Suprapubic skin (tissue), 4 donors: ENCODE results near the gene AGPAT4. TPM values are rescaled to one million over a fixed set of nuclear protein-coding genes. Genes with fewer than 3 reads are reported as not detected.
"Not testable (repeated sequence)": the region's sequence is repeated elsewhere in the genome, so short reads cannot be mapped to it uniquely, and the experiment has no call there.

Experiments
- DNase-seq, 2 donors: peaks; one replicate each; pipeline ENCODE4 v3.0.0-alpha.2; 2019; ENCODE audit warnings: low spot score in 2 of 2
- H3K27ac ChIP-seq: fragments of 200-600 bp; sonication (generic); one replicate; pipeline ENCODE4 v1.5.1; 2019
- H3K27me3 ChIP-seq: fragments of 200-600 bp; sonication (generic); one replicate; pipeline ENCODE4 v1.5.1; 2019
- H3K36me3 ChIP-seq: fragments of 200-600 bp; sonication (generic); one replicate; pipeline ENCODE4 v1.5.1; 2019
- H3K4me1 ChIP-seq: fragments of 200-600 bp; sonication (generic); one replicate; pipeline ENCODE4 v1.5.1; 2019
- H3K4me3 ChIP-seq: fragments of 200-600 bp; sonication (generic); one replicate; pipeline ENCODE4 v1.5.1; 2019; ENCODE audit warnings: mild to moderate bottlenecking
- H3K9me3 ChIP-seq: fragments of 200-600 bp; sonication (generic); one replicate; pipeline ENCODE4 v1.5.1; 2019
- CTCF ChIP-seq, 2 donors: fragments of 200-600 bp in 1 of 2; fragments of 450-650 bp in 1 of 2; sonication (generic) in 1 of 2; IDR thresholded peaks; one replicate each; pipeline ENCODE4 v1.5.1; 2016 to 2019; ENCODE audit warnings: antibody characterized with exemption in 2 of 2, mild to moderate bottlenecking in 1 of 2, moderate library complexity in 1 of 2
- EP300 ChIP-seq: sonication (generic); formaldehyde crosslinking; IDR thresholded peaks from one replicate; pipeline ENCODE4 v1.6.1; 2017; ENCODE audit warnings: antibody characterized with exemption
- POLR2A ChIP-seq, 2 donors: fragments of 450-650 bp; IDR thresholded peaks; one replicate each; pipeline ENCODE4 v1.6.1; 2017; ENCODE audit warnings: antibody characterized with exemption in 2 of 2, mild to moderate bottlenecking in 2 of 2, moderate library complexity in 2 of 2
- POLR2AphosphoS5 ChIP-seq, 3 donors: sonication (generic); formaldehyde crosslinking; IDR thresholded peaks; one replicate each; pipeline ENCODE4 v1.6.1; 2017; ENCODE audit warnings: antibody characterized with exemption in 3 of 3
- WGBS: methylation state at CpG from one replicate; pipeline ENCODE4 v1.1.5; 2018; 5-methylcytosine and 5-hydroxymethylcytosine counted together
- total RNA-seq, 4 donors: library from RNA; depleted of rRNA; stranded (reverse); fragments of >200 nt; gene quantifications; one replicate each; pipeline ENCODE4 v1.1.0, GENCODE V29; 2016

The AGPAT4 gene
- total RNA-seq, 4 donors from 2014 or later = 1.1 to 4.1 (median 2.9) TPM

- 84% methylated on average over 6 of the region's 6 CpGs for WGBS
- Histone ChIP-seq H3K9me3 (no peaks in the 10 kb centered on the region), H3K27me3 (no peaks in the 10 kb centered on the region), H3K36me3 (no peaks in the 10 kb centered on the region), H3K27ac (no peak overlapping the region), H3K4me1 (no peaks in the 10 kb centered on the region), H3K4me3 (no peak overlapping the region)
- DNase-seq = no peak
- TF ChIP-seq CTCF (IDR thresholded peaks at IDR 0.05) (no peak), EP300 (no peak), POLR2AphosphoS5 (IDR thresholded peaks at IDR 0.05) (no peak), POLR2A (IDR thresholded peaks at IDR 0.05) (no peak)
Observed at GRCh38 chr6:161313940-161314509, 40.2 kb upstream of the AGPAT4 start.

- 55% methylated on average over 3 of the region's 3 CpGs for WGBS
- H3K27ac ChIP-seq, H3K27me3 ChIP-seq, DNase-seq, H3K36me3 ChIP-seq, H3K4me3 ChIP-seq, H3K4me1 ChIP-seq, H3K9me3 ChIP-seq: not testable (repeated sequence)
Observed at GRCh38 chr6:161313475-161313874, 39.6 kb upstream of the AGPAT4 start.

GRCh38 chr6:161309774-161310173, 35.9 kb upstream of the AGPAT4 start:
- not testable (repeated sequence) for H3K27me3 ChIP-seq, H3K36me3 ChIP-seq, H3K9me3 ChIP-seq, DNase-seq, H3K4me1 ChIP-seq, H3K27ac ChIP-seq, H3K4me3 ChIP-seq
- 83% methylated on average over 7 of the region's 7 CpGs for WGBS

- WGBS = 72% methylated on average over 10 of the region's 10 CpGs
- no peak overlapping the region for H3K4me3 ChIP-seq
- TF ChIP-seq CTCF (IDR thresholded peaks at IDR 0.05) (no peak), POLR2AphosphoS5 (IDR thresholded peaks at IDR 0.05) (no peak), POLR2A (IDR thresholded peaks at IDR 0.05) (no peak), EP300 (no peak)
Observed at GRCh38 chr6:161308075-161308655, 34.3 kb upstream of the AGPAT4 start.

GRCh38 chr6:161305860-161306259, 32.0 kb upstream of the AGPAT4 start:
- H3K9me3 ChIP-seq = no peaks in the 10 kb centered on the region
- no peaks in the 10 kb centered on the region for H3K36me3 ChIP-seq
- no peak overlapping the region for H3K4me3 ChIP-seq
- TF ChIP-seq POLR2AphosphoS5 (IDR thresholded peaks at IDR 0.05) (no peak), POLR2A (IDR thresholded peaks at IDR 0.05) (no peak)
- no peaks in the 10 kb centered on the region for H3K27me3 ChIP-seq
- peaks cover 2% of the 10 kb centered on the region for H3K4me1 ChIP-seq
- H3K27ac ChIP-seq = no peak overlapping the region
- no peak for DNase-seq
- WGBS = 82% methylated on average over 4 of the region's 4 CpGs

More at GRCh38 chr6:161308075-161308655, 34.3 kb upstream of the AGPAT4 start:
- H3K36me3 ChIP-seq = no peaks in the 10 kb centered on the region
- no peak overlapping the region for H3K27ac ChIP-seq
- no peaks in the 10 kb centered on the region for H3K27me3 ChIP-seq
- DNase-seq = no peak
- H3K9me3 ChIP-seq = no peaks in the 10 kb centered on the region
- no peaks in the 10 kb centered on the region for H3K4me1 ChIP-seq

- WGBS = 93% methylated on average over 16 of the region's 16 CpGs
- TF ChIP-seq CTCF (IDR thresholded peaks at IDR 0.05) (no peak), EP300 (no peak), POLR2A (IDR thresholded peaks at IDR 0.05) (no peak)
- H3K27me3 ChIP-seq = no peaks in the 10 kb centered on the region
- H3K36me3 ChIP-seq = no peaks in the 10 kb centered on the region
- H3K9me3 ChIP-seq = no peaks in the 10 kb centered on the region
- H3K27ac ChIP-seq = no peak overlapping the region
- peaks cover 2% of the 10 kb centered on the region for H3K4me1 ChIP-seq
- no peak for DNase-seq
- no peak overlapping the region for H3K4me3 ChIP-seq
Observed at GRCh38 chr6:161303628-161304340, 29.9 kb upstream of the AGPAT4 start.
